DOHH2 (cell line): ENCODE results near the gene UROD.

Experiments
- EZH2phosphoT487 ChIP-seq: fragments of 200-600 bp; sonication (generic); IDR thresholded peaks from 2 replicates; pipeline ENCODE4 v1.6.1; 2017; ENCODE audit warnings: borderline replicate concordance, mild to moderate bottlenecking, antibody characterized with exemption, low read length, moderate library complexity, mixed read lengths
- TF ChIP-seq, protein P1 (sequence below): fragments of 200-600 bp; sonication (generic); IDR thresholded peaks from one replicate; pipeline ENCODE4 v1.5.1; 2014; ENCODE audit warnings: antibody characterized with exemption, mild to moderate bottlenecking, low read depth, low read length; ENCODE audit not compliant: poor library complexity, severe bottlenecking

- TF ChIP-seq, protein P1, sequence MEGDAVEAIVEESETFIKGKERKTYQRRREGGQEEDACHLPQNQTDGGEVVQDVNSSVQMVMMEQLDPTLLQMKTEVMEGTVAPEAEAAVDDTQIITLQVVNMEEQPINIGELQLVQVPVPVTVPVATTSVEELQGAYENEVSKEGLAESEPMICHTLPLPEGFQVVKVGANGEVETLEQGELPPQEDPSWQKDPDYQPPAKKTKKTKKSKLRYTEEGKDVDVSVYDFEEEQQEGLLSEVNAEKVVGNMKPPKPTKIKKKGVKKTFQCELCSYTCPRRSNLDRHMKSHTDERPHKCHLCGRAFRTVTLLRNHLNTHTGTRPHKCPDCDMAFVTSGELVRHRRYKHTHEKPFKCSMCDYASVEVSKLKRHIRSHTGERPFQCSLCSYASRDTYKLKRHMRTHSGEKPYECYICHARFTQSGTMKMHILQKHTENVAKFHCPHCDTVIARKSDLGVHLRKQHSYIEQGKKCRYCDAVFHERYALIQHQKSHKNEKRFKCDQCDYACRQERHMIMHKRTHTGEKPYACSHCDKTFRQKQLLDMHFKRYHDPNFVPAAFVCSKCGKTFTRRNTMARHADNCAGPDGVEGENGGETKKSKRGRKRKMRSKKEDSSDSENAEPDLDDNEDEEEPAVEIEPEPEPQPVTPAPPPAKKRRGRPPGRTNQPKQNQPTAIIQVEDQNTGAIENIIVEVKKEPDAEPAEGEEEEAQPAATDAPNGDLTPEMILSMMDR, result no peak
- no peak for TF ChIP-seq EZH2phosphoT487
Measured at GRCh38 chr1:45010855-45011811, 921 bp upstream of the UROD start, which contains the start of gene HECTD3.
